Hematopoietic multipotent progenitor cell (in vitro differentiated cells): Measurements from ENCODE around the gene ABCC4. TPM values are rescaled to one million over a fixed set of nuclear protein-coding genes. Genes with fewer than 3 reads are reported as not detected.

Experiments used
- DNase-seq, 3 donors: peaks; one replicate each; pipeline ENCODE4 v3.0.0-alpha.2; 2011 to 2015; ENCODE audit warnings: low read depth in 2 of 3, low spot score in 2 of 3
- total RNA-seq: library from RNA; depleted of rRNA; stranded (reverse); fragments of >200 nt; gene quantifications from one replicate; pipeline ENCODE4 v1.2.3, GENCODE V29; 2012

Gene ABCC4
- total RNA-seq, 1 donor, result 27.2 TPM

DNA sequence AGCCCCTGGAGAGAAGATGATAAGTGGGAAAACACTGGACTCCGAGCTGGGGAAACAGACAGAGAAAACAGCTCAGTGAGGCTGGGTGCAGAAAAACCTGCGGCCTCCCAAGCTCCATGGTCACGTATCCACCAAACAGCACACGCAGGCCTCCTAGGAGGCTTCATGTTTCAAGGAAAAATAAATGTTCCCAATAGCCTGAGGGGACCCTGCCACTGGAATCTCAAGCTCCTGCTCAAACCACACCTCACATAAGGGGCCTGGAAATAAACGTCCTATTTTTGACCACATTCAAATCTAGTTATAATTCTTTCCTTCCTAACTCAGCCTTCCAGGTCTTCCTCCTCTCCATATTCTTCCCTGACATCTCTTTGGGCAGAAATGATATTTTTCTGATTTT is 225.7 kb downstream of the ABCC4 start:
- no peak for DNase-seq

- DNase-seq, result no peak
These were observed 226.4 kb downstream of the ABCC4 start for GRCh38 chr13:95074820-95075219.

DNA sequence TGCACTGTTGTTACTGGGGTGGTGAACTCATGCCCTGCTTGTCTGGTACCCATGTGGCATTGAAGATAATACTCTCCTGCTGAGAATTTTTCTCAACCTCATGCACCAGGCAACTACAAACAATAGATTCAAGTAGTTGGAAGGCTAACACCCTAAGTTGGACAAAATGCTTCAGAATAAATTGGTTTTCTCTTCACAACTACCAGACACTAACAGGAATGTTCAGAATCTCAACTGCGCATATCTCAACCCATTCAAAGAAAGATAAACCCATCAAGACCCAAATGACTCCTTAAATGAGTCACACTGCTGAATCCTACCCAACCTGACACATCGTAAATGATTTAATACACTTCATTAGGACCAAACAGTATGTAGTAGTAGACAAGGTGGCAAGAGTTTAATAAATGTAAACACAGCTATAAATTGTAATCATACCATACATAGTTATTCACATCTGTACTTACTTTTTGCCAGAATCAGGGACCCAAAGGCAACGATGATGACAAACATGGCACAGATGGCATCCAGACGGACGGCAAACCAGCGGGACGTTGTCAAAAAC is 227.4 kb downstream of the ABCC4 start:
- DNase-seq, result no peak

DNA sequence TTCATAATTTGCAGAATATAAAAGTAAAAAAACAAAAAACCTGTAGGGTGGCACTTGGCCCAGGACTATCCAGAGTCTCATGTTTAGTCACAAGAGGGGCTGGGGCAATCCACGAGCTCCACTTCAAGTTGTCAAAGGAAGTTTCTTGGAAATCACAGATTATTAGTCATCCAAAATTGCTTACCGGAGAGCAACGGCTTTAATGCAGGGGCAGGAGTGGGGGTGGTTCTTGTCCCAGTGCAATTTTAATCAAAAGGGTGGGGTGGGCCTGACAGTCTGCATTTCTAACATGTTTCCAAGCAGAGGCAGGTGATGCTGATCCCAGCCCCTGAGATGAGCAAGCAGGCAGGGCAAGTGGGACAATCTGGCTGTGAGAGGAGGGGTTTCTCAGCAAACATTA is 233.9 kb downstream of the ABCC4 start:
- no peak for DNase-seq

DNA sequence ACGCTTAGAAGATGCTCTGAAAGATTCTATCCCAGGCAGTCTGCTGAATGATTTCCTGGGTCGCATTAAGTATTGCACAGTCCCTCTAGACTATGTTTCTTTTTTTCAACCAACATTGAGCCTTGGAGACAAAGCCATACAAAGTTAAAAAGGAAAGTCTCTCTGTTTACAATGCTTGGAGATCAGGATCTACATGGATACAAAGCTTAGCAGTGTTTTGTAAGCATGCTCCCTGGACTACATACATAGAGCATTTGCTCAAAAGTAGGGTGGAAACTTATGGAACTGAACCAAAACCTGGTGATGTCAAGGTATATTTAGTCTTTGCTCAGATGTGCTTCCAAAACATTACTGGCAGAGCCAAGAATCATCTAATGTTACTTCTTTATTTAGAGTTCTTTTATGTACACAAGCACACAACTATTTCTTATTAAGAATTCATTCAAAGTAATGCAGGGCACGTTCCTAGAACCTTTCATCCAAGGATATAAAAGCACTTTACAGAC is 241.2 kb downstream of the ABCC4 start:
- DNase-seq, result no peak

GRCh38 chr13:95059306-95059705 is 241.9 kb downstream of the ABCC4 start:
- no peak for DNase-seq

DNA sequence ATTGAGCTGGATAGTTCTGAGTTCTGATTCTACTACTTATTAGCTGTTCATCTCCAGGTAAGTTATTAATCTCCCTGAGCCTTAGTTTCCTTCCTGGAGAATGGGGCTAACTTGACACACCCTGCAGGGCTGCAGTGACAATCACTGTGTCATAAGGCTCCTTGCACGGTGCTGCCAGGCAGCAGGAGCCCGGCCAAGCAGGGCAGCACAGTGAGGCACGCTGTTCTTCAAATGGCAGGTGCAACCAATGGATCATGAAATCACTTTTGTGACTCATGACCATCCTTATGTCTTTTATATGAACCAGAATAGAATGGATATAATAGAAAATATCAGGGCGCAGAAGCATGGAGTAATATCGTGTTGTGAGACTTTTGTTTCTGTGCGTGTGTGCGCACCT is 242.6 kb downstream of the ABCC4 start:
- DNase-seq, result no peak

DNA sequence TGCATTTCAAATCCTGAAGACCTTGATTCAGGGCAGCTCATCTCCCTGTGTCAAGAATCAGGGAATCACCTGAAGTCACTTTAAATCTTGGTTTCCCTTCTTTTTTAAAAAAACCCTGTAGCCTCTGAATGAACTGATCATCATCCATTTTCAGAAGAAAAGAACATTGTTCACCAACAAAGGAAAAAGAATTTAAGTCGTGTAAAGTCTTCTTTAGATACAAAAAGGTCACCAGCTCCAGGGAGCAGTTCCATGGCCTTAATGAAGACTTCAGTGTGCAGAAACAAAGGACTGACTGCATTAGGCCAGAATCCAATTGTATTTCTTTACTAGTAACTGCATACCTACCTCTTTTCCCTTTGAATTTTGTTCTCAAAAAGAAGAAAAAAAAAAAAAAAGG is 245.0 kb downstream of the ABCC4 start:
- no peak for DNase-seq

DNA sequence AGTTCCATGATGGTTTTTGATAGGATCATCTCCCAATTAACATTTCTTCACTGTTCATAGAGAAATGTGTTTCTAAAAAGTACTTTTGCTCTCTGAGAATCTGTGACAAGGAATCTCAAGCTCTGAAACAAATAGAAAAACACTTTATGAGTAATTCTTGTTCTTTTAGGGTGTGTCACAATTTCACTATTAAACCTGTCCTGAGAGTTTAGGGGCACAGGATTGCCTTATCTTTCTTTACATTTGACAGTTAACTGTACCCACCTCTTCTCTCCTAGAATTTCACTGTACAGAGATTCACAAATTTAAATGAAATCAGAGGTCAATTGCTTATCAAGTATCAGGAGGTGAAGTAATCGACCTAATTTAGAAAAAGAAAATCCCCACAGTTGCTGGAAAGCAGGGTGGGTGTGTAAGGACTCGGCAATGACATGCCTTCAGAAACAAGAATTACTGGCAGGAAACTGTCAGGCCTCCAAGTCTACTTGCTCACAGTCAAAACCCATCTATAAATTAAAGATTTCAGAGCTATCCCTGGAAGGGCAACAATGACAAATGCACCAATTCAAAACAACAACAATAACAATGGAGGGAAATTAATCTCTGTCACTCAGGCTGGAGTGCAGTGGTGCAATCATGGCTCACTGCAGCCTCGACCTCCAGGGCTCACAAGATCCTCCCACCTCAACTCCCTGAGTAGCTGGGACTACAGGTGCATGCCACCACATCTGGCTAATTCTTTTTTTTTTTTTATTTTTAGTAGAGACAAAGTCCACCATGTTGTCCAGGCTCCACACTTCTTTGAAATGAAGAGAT is 250.2 kb downstream of the ABCC4 start:
- DNase-seq, result no peak

DNA sequence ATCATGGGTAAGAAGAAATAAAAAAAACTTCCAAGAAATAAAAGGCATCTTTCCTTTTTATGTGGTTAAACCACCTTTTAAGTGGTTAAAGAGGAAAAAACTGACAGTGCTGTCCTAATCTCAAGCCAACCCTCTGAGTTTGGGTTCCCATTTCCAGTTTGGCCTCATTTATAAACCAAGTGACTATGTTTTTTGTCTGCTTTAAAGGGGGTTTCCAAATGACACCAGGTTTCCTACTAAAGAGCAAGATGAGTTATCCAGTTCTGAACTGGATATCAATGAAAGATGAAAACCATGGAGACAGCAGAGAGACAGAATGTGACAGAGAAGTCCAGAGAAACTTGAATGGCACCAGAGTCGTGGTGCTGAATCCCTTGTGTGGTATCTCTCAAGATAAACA is 251.5 kb downstream of the ABCC4 start:
- no peak for DNase-seq

- no peak for DNase-seq
These were observed 256.6 kb downstream of the ABCC4 start for GRCh38 chr13:95044452-95045205.

DNA sequence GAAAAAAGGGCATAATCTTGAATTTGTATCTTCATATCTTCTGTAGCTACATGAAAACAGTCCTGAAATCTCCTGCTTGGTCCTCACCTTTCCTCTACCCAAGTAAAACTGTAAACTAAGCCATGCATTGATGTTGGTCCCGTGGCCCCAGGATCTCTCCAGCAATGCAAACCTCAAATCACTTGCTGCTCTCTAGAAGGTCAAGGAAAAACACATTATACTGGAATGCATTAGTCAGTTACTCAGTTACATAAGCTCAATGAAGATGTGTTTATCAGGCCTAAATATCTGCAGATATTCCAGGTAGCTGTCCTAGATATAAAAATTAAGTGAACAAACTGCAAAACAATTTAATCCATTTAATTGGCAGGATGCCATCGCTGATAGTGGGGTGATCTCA is 261.8 kb downstream of the ABCC4 start:
- DNase-seq, result no peak

GRCh38 chr13:95038949-95039348 is 262.3 kb downstream of the ABCC4 start:
- DNase-seq, result no peak

GRCh38 chr13:95035311-95036109 is 265.7 kb downstream of the ABCC4 start:
- DNase-seq, result no peak

GRCh38 chr13:95033890-95034289 is 267.4 kb downstream of the ABCC4 start:
- DNase-seq, result no peak

DNA sequence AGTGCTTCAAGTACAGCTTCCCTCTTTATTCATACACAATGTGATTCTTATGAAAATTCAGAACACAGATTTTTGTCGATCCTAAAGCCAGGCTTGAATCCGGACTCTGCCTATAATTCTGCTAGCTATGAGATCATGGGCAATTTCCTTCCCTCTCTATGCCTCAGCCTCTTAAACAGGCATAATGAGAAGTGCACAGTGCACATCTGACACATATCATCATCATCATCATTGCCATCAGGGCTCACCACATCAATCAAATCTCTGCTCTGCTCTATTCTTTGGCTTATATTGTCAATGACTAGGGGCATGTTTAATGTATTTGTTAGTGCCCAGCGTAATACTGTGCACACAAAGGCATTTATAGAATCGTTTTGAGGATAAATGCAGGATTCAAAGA is 269.1 kb downstream of the ABCC4 start:
- no peak for DNase-seq

- no peak for DNase-seq
These were observed 270.4 kb downstream of the ABCC4 start for GRCh38 chr13:95030821-95031343.

- no peak for DNase-seq
These were observed 273.6 kb downstream of the ABCC4 start for GRCh38 chr13:95027638-95028037.

DNA sequence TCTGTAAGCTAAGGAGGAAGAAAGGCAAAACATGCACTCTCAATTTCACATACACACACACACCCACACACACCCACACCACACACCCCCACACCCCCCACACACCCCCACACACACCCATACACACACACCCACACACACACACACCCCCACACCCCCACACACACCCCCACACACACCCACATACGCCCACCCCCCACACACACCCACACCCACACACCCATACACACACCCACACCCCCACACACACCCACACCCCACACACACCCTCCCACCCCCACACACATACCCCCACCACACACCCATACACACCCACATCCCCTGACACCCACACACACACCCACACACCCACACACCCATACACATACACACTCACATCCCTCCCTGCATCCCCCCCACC is 276.1 kb downstream of the ABCC4 start:
- DNase-seq, result no peak

DNA sequence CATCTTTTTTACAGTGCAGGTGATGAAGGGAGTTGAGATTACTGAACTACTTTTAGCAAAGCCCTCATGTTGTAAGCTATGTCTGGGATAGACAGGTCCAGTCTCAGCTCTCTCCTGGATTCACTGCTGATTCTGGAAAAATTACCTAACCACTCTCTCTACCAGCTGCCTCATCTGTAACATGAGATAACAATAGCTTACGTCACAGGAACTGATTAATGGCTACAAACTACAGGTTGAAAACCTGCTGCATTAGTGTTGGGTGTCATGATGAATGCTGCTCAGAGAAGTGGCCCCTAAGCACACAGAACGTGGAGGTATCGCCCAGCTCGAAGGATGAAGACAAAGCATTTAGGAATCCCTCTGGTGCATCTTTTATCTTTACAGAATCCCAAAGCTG is 277.8 kb downstream of the ABCC4 start:
- DNase-seq, result no peak
